NCI-H2196 treated with DMSO at 0.1 percent for 48 hours (cell line): Measurements from ENCODE around the gene OGN.
"Not testable (repeated sequence)": the region's sequence is repeated elsewhere in the genome, so short reads cannot be mapped to it uniquely, and the experiment has no call there.

ENCODE experiments used
- DNase-seq: peaks from one replicate; lab custom pipeline; 2025; ENCODE audit not compliant: unreplicated experiment; lab: John Stamatoyannopoulos, UW

Gene OGN, protein sequence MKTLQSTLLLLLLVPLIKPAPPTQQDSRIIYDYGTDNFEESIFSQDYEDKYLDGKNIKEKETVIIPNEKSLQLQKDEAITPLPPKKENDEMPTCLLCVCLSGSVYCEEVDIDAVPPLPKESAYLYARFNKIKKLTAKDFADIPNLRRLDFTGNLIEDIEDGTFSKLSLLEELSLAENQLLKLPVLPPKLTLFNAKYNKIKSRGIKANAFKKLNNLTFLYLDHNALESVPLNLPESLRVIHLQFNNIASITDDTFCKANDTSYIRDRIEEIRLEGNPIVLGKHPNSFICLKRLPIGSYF

GRCh38 chr9:92404042-92404836 is at the start of gene OGN:
OGN (minus strand) TSS chr9:92404578; CDS start chr9:92403407, 1,171 bp downstream.
- DNase-seq: no peak

DNA sequence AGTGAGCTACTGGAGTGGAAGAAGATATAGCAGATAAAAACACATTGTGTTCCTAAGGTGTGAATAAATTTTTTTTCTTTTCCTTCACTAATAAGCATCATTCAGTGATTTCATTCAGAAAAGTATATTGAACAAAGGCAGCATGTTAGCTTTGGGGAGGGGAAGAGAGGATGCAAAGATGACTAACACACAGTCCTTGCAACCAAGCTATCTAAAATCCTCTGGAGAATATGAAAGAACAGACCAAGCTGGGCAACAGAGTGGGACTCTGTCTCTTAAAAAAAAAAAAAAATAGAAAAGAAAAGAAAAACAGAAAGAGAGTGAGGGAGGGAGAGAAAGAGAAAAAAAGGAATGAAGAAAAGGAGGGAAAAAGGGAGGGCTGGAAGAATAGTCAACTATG is 42.2 kb upstream of the OGN start:
- no peak for DNase-seq

DNA sequence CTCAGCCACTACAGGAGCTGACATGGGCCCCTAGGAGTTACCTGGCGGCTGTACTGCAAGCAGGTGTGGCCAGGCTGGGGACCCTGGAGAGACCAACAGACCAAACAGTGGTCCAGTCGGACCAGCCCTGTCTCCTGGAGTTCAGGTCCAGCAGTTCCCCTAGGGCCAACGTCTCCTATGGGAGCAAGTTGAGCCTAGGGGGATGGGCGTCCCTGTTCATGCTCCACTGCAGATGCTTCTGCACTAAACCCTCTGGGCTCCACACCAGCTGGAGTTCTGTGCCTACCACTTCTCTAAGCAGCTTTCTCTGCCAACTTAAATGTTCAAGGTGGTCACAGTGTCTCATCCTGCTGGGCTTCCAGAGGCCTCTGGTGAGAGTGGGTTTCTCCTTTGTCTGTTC is 40.5 kb upstream of the OGN start:
- DNase-seq: no peak

- DNase-seq: no peak
These were observed 36.3 kb upstream of the OGN start for GRCh38 chr9:92440751-92441046.

DNA sequence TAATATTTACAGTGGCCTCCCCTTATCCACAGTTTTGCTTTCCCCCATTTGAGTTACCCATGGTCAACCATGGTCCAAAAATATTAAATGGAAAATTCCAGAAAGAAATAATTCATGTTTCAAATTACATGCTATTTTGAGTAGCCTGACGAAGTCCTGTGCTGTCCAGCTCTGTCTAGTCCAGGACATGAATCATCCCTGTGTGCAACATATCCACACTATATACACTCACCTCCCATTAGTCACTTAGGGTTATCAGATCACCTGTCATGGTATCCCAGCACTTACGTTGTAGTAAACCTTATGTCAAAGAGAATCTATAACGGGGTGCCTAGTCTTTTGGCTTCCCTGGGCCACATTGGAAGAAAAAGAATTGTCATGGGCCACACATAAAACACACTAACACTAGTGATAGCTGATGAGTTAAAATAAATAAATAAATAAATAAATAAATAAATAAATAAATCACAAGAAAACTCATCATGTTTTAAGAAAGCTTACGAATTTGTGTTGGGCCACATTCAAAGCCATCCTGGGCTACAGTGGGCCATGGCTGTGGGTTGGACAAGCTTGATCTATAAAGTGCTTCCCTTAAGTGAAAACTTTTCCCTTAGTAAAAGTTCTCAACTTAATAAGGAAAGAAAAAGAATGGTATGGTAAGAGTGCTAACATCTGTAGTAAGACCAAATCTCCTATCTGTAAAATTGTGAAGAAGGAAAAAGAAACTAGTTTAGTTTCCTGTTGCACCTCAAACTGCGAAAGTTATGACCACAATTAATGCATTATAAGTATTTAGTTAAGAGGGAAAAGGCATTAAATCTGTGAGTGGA is 35.8 kb upstream of the OGN start:
- DNase-seq: no peak

DNA sequence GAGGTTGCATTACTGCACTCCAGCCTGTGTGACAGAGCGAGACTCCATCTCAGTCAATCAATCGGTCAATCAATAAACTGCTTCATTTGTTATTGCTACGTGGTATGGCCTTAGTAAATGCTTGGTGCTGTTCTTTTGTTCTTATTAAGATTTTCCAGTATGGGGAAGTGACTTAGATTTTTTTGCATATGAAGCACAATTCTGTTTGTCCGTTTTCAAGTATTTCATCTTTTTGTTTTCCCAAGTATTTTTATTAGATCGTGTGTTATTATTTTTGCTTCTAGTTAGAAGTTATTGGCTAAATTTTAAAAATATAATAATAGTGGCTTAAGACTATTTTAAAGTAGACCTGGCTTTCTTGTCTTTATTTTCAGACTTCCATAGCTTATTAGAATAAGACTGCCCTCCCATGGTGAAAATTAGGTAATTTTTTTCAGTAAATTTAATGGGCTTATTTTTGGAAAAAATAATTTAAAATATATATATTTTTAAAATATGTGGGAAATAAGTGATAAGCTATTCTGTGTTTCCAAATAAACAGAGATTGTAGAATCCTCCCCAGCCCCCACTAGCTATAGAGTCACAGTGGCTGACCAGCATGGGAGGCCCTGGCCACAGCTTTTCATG is 34.6 kb upstream of the OGN start:
- no peak for DNase-seq

DNA sequence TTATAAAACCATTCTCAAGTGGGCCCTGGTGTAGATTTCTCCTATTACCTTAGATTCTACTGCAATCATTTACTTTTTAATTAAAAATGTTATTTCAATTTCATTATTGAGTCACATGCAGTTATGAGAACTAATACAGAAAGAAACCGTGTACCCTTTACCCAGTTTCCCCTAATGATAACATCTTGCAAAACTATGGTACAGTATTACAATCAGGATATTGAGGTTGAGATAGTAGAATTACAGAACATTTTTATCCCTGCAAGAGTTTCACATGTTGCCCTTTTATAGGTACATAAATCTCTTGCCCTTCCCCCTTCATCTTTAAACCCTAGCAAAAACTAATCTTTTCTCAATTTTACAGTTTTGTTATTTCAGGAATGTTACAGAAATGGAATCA is 30.9 kb upstream of the OGN start:
- DNase-seq: no peak

DNA sequence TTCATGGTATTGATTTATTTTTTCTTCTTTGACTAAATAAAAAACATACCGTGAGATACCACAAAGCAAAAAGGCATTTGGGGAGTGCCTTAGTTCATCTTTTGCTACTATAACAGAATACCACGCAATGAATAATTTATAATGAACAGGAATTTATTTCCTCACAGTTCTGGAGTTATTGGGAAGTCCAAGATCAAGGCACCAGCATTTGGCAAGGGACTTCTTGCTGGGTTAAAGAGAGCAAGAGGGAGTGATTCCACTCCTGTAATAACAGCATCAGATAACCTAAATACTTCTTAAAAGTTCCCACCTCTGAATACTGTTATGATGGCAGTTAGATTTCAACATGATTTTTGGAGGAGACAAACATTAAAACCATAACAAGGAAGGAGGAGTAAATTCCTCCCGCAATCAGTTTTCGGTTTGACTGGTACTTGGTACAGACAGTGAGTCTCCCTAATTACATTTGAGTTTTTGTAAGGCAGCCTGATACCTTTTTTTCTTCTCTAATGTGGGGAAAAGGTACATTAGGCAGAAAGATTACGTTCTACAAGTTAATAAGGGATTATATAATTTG is 28.7 kb upstream of the OGN start:
- no peak for DNase-seq

DNA sequence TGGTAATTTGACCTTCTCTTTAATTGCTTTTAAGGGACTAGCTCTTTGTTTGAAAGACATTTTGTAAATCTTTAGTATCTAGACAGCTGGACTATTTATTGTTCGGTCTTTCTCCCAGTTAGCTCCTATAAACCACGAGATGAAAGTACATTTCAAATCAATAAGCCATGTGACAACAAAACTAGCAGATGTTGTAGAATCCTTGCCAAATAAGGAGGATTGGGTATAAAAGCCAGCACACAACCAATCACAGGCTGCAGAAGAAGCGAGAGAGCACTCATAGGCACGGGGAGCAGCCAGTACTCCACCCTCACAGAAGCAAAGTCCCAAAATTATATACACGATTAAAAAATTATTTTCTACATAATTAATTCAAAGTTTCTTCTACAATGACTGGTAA is 28.0 kb upstream of the OGN start:
- DNase-seq: no peak

GRCh38 chr9:92429836-92430235 is 25.5 kb upstream of the OGN start:
- no peak for DNase-seq

DNA sequence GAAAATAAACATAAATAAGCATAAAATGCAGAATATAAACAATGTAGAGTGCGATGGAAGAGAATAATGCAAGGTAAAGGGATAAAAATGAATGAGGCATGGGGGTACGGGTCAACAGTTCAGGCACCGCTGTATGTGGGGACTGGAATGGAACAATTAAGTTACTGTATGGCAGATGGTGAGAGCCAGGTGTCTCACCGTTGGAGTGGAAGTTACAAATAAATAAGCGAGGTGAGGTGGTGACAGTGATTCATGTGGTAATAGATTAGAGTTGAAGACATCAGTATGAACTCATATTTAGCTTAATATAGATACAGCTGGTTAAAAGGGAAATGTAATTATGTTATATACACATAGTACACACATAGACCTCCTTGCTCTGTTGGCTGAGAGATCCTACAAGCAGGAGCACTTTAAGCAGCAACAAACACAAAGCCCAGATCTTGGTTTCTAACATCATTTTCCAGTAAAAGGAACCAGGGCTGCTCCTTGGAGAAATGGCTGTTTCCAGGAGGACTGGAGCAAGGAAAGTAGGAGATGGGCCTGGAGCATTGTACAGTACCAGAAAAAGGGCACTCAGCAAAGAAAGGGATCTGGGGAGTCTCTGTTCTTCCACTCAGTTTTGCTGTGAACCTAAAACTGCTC is 22.2 kb upstream of the OGN start:
- no peak for DNase-seq

DNA sequence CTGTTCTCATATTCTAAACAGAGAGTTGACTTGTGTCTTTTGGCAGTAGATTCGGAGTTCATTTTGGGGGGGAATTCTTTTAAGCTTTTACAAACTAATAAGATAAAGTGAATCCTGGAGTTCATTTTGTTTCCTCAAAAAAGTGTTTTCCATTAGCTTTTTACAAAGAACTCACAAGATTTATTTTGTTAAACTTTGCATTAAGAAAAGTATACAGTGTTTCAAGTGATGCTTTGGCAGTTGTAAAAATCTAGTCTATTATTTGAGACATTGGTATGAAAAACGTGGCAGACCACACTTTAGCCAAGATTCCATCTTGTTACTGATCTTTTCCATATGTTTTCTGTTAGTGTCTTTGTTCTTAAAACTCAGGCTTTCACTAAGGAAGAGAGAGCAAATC is 21.1 kb upstream of the OGN start:
- no peak for DNase-seq

- no peak for DNase-seq
These were observed 20.0 kb upstream of the OGN start, which contains the start of gene OMD for GRCh38 chr9:92424340-92424739. OMD (minus strand) TSS chr9:92424471; CDS start chr9:92417558, 6,913 bp downstream.

DNA sequence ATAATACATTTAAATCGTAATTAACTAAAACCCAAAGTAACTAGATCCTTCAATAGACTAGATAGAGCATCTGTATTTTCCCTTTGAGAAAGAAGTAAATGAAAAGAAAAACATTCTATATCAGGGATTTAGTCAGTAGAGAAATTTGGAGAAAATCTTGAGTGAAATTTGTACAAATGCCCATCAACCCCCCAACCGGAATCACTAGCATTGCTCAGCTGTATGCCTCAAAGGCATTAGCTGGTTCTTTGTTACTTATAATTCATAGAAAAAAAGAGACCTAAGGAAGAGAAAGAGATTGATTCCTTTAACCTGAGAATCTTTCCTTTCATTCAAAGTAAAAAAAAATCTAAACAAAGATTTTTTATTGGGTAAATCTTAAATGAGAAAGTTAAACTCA is 19.2 kb upstream of the OGN start:
- no peak for DNase-seq

DNA sequence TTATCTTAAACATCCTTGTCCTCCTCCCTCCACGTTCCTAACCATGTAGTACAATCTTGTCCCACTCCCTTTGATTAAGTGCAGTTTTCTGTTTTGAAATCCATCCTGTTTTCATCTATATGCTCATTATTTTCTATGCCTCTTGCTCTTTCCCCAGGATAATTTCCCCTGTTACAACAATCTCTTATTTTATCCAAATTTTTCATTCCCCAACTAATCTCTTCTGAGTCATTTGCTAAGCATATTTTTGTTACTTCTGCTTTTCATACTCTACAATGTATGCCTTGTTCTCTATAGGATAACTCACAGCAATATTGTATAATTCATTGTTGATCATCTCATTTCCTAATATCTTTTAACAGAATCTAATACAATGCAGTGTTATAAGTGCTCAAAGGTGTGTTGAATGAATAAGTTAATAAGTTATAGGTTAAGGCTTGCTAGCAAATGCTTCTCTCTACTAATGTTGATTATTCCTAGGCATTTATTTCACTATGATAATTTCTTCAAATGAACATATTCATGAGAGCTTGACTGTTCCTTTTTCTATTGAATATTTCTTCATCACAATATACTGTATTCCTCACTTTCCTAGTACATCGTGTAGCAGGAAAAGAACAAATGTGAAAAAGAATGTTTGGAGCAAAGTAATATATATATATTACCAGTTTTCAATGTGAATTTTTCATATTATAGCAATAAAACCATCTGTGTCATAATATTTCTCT is 18.4 kb upstream of the OGN start:
- DNase-seq: no peak

GRCh38 chr9:92414566-92414965 is 10.2 kb upstream of the OGN start:
- DNase-seq: no peak

DNA sequence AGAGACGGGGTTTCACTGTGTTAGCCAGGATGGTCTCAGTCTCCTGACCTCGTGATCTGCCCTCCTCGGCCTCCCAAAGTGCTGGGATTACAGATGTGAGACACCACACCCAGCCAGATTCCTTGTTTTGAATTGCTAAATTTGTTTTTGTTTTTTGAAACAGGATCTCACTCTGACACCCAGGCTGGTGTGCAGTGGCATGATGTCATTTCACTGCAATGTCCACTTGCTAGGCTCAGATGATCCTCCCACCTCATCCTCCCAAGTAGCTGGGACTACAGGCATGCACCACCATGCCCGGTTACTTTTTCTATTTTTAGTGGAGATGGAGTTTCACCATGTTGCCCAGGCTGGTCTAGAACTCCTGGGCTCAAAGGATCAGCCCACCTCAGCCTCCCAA is 6.8 kb upstream of the OGN start:
- not testable (repeated sequence) for DNase-seq

GRCh38 chr9:92408747-92409478 is 4.5 kb upstream of the OGN start:
- DNase-seq: no peak

GRCh38 chr9:92407818-92408217 is 3.4 kb upstream of the OGN start:
- no peak for DNase-seq
